HL-60/S4 (cell line): Measurements from ENCODE around the gene GALNT14.

Experiments
- in situ Hi-C: fragments of 300-500 bp; cut with MboI; formaldehyde crosslinking; loops from 2 replicates; pipeline ENCODE4 v1.14.3; 2022; ENCODE audit warnings: low sequenced_read_pairs

The GALNT14 gene

DNA sequence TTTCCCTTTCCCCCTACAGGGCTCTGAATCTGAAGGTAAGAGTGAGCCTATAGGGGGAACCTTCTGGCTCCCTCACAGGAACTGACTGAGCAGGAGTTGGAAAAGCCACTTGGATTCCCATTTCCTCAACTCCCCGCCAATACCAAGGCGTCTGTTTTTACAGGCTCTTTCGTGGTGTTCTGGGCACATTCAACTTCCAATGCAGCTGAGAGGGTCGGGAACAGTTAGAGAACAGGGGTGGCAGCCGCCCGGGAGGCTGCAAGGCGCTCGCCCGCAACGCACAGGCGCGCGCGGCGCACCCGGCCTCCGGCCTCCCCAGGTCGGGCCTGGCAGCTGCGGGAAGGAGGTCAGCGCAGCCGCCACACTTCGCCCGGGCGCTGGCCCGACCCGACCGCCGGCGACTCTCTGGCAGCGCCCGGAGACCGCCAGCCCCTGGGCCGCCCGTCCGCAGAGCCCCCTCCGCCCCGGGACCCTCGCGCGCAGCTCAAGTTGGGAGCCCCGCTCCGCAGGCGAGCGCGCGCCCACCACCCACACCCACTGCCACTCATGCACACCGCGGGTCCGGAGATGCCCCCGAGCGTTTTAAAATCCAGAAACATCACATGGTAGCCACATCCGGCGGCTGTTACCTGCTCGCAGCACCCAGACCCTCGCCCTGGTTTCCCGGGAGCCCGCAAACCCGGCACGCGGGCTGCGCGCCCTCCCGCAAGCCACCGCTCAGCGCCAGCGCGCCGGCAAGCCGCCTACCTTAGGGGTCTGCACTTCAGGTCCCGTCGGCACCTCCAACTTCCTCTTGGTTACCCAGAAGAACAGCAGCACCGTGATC, 816 bp downstream of the GALNT14 start:
- in situ Hi-C loops = no loop called here

DNA sequence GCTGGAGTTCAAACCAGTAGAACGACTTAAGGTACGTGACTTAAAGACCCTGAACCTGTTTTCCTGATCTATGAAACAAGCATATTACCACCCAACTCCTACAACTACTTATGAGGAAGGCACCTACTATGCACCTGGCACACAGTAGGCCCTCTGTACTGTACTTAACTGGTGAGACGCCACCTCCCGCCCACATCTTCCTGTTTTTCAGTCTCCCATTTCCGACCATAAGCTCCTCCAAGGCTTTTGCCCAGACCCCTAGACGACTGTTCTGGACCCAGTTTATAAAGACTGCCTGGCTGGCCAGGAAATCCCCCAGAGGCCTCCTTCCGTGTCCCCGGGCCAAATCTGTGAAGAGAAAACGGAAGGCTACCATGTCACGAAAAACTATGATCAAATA, 1.5 kb downstream of the GALNT14 start:
- in situ Hi-C loops = no loop called here

DNA sequence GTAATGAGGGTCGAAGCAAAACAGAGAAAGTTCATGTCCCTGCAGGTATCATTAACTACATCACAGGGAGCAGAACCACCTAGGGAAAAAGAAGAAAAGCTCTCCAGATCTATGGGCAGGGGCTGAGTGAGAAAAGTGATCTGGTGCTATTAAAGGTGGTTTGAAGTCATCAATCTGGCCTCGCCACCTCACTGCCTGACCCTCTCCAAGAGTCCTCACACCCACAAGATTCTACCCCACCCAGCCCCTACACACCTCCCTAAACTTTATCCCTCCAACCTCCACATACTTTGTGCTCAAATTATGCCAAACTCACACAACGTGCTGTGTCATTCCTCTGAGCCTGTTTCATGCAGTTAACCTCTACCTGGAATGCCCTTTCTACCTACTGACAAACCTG, 2.2 kb downstream of the GALNT14 start:
- in situ Hi-C loops = no loop called here

DNA sequence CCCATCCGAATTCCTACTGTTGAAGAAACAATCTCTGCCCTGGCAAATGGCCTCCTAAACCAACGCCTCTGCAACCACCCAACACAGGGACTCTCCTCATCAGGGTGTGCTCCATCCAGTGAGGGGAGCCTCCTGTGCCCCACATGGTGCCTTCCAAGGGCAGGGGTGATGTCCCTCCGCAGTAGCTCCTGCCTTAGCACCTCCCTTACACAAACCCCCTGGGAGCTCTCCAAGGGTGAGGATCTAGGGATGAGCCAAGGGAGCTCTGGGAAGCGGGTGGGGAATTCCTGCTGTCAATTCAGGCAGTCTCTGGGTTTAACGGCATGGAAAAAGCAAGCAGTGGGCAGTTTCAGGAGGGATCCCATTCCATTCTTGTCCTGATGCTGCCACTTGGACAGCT, 3.8 kb downstream of the GALNT14 start:
- in situ Hi-C loops = no loop called here

DNA sequence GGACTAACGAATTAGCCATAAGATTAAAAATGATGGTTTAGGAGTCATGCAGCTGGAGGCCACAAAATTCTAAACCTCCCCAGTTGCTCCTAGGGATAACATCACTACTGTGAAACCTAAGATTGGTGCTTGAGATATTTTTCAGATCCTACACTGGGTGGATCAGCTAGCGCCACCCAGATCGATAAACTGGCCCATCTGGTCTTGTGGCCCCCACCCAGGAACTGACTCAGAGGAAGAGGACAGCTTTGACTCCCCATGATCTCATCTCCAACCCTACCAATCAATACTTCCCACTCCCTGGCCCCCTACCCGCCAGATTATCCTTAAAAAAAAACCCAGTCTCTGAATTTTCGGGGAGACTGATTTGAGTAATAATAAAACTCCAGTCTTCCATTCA, 5.5 kb downstream of the GALNT14 start:
- in situ Hi-C loops = no loop called here

DNA sequence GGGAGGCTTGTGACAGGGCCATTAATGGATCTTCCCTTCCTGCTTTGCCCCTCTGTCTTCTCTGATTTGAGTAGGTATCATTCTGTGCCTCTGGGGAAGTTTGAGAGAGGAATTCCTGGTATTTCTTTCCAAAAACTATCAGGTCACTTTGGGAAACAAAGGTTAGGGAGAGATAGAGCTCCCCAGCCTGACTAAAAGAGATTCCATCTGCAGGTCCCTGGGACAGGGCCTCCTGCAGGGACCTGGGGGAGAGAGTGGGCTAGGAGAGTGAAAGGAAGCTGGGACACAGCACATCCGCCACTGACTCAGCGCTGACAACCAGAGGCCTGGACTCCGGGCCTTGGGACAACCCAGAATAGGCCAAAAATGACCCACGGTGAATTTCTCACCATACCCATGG, 6.4 kb downstream of the GALNT14 start:
- in situ Hi-C loops = no loop called here

DNA sequence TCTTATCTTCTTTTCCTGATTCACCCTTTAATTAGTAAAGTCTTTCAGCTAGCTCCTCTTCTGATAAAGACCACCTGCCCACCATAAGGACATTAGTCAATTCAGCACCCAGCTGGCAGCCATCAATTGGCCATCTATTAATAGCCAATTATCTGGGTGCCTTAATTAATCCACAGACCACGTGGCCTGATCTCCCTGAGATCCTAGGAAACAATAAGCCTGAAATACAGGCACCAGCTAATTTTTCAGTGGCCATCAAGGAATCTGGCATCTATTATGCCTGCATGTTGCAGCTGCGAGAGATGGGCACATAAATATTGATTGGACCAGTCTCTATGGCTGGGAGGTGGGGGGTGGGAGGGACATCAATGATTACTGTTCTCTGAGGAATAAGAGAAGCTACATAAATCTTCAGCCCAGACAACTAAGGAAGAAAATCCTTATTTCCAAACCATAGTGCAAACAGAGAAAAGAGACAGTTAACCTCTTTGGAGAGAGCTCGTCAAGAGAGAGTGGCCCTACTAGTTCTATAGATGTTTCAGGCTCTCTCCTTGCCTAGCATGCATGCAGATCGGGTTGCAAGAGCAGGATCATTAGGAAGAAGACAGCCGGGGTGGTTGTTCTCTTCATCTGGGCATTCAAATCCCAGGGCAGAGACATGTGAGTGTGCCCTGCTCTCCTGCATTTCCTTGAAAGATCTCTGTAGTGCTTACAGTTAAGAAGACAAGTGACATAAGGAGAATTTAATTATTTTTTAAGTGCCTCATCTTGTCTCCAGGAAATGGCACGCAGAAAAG, 8.7 kb downstream of the GALNT14 start:
- in situ Hi-C loops = no loop called here

DNA sequence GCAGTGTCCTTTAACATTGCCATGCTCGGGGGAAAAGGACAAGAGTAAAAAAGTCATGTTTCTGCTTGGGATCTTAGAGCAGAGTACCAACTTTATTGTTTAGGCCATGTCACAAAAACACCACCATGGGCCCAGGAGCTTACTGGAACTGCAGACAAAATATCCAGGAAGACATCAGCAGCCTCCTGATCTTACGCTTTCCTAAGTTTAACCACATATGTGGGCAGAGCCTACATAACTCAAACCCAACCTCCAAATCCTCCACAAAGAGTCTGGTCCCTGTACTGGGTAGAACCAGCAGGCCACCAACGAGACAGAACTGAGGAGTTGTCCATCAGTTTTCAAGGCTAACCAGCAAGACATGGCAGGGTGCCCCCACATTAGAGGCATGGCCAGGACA, 10.3 kb downstream of the GALNT14 start:
- in situ Hi-C loops = no loop called here

DNA sequence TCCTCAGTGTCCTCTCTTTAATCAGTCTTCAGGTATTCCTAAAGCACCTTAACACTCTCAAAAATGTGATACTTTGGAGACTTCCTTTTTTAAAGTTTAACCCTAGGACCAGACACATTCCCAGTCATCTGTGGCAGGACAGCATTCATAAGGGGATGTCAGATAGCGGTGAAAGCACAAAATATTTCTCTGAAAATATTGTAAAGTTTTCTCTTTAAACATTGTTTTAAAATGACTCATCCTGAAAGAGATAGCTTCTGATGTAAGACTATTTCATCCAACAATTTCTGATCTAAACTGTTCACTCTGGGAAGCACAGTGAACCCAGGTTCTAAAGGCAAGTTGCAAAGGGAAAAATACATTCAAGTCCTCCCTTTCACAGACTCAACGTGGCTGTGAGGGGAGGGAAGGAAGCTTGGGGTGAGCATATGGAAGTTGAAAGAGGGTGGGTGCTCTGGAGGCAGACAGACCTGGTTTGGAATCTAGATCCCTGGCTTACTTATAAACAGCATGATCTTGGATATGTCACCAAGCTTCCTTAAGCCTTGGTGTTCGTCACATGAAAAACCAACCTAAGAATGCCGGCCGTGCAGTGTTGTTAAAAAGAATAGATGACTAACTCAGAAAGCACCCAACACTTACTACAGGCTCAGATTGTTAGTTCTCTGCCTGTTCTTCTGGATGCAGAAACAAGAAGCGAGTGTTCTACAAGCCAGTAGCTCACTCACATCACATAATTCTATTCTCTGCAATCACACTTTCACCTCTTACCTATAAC, 12.1 kb downstream of the GALNT14 start:
- in situ Hi-C loops = no loop called here

DNA sequence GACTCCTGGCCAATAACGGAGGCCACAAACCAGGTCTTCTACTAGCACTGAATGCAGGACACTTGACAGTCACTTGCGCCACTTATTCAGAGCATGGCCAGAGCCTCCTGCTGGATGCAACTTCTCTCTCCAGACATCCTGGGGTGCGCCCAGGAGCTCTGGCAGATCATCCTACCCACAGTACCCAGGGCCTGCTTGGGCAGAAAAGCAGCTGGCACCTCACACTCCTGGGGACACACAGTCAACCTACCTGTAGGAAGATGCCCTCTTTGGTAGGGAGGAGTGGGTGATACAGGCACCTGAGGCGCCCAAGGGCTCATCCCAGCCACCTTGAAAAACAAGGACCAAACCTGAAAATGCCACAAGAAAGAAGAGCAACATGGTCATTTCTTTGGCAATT, 13.3 kb downstream of the GALNT14 start:
- in situ Hi-C loops = no loop called here

DNA sequence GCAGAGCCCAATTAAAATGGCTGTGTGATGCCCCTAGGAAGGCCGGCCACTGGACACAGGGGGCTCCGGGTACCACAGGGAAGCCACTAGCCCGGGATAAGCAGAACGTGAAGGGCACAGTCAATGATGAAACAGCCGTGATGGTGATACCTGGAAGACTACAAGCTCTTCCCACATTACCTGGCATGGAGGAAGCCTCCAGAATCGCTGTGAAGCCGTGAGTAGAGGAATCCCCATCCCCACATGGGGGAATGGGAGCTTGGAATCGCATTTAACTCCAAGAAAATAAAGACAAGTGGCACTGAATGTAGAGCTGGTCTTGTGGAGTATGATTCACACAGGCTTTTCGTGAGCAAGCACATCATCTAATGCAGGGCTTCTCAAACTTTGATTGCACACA, 16.1 kb downstream of the GALNT14 start:
- in situ Hi-C loops = no loop called here

DNA sequence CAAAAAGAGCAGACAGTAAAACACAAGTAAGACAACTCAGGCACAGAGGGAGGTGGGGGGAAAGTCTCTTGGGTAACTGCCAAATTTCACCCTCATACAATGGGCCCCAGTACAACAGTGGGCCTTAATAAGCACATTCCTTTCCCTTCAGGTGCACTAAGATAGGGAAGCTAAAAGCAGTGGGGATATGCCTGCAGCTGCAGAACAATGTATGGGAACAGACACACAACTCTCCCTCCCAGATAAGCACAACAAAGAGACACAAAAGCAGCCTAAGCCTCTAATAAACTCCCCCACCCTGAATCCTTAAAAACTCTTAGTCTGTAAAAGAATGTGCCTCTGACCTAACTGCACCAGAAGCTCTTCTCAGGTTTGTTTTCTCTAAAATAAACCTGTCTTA, 24.5 kb downstream of the GALNT14 start:
- in situ Hi-C loops = no loop called here

DNA sequence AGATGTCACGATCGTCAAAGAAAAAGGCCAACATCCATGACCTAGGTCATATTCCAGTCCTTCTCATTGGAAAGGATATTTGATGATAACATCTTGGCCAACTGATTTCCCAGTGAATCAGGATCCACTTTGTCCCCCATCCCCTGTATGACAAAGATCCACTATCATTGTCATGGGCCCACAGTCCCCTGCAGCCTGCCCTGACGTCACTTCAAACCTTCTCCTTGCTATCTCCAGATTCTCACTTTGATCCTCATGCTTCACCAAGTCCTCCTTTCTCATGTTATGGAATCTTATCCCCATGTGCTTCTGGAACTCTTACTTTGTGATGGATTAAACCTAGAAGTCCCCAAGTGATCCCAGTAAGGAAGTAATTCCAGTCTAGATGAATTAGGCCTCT, 25.7 kb downstream of the GALNT14 start:
- in situ Hi-C loops = no loop called here

DNA sequence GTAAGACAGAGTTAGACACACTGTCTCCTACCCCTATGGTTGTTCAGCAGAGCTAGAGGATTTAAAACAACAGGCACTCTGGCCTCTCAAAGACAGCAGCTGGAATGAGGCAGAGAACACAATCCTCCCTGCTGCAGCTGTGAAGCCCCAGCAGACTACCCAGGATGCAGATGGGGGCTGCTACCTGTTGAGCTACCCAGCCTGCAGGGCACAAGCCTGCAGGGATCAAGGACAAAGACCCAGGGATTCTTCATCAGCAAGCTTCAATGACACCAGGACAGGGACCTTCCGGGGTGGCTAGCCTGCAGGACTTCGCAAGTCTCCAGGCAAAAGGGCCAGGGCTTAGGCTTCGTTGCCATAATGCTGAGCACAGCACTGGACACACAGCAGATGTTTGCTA, 27.2 kb downstream of the GALNT14 start:
- in situ Hi-C loops = no loop called here

DNA sequence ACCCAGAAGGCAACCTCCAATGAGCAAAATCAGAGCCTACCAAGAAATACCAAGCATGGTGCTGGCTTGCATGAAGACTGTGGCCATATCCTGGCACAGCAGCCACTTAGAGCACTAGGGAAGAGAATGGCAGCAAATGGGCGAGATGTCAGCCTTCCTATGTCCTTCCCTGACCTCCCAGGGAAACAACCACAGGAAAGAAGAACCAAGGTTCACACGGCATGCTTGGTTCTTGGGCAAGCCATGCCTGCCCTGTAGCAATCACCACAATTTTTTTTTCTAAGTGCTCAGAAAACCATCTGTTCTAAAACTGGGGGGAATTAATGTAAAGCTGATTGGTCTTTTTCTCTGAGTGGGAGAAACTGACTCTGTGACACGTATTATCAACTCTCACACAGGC, 27.8 kb downstream of the GALNT14 start:
- in situ Hi-C loops = no loop called here

DNA sequence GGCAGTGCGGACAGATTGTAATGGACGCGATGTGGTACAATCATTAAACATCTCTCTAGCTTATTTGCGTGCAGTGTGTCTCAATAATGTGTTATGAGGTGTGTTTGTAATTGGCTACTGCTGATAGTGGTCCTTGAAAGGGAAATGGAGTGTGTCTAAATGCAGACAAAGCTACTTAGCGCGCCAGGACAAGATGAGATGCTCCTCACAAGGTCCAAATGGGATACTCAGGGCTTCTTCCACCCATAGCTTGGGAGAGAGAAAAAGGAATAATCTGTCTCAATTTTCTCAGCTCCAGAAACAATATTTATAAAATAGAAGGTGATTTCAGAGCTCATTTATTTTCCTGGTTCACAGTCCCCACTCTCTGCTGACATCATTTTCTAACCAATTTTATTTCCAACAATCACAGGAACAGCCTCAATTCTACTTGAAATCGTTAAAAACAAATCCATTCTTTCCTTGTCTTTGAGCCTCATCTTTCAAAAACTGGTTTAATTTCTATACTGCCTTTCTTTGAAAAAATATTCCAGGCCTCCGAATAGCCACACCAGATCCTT, 28.5 kb downstream of the GALNT14 start:
- in situ Hi-C loops = no loop called here

DNA sequence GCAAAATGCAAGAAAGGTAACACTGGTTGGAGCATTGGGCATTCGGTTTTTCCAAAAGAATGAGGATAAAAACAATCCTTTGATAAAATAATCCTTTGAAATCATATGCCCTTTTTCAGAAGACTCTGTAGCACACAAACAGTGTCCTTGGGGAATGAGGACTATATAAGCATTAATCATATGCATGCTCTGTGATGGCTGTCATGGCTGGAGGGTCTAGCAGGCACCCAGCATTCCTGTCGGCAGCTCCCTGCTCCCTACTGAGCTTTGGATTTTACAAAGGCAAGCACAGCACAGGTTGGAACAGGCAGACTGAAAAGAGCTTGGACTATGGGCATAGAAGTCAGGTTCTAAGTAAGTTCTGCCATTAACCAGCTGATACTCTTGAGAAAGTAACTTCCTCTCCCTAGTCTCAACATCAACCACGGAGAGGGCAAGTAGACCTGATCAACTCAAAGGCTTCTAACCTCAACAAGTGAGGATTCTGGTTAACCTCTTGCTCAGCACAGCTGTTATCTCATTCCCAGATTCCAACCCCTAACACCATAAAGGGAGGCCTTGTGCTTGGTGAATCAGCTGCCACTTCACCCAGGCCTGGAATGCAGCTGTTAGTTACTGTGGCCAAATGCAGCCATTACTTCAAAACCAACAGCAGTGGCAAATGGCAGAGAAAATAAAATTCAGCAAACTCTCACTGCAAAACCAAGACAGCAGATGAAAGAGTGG, 29.5 kb downstream of the GALNT14 start:
- in situ Hi-C loops = no loop called here

DNA sequence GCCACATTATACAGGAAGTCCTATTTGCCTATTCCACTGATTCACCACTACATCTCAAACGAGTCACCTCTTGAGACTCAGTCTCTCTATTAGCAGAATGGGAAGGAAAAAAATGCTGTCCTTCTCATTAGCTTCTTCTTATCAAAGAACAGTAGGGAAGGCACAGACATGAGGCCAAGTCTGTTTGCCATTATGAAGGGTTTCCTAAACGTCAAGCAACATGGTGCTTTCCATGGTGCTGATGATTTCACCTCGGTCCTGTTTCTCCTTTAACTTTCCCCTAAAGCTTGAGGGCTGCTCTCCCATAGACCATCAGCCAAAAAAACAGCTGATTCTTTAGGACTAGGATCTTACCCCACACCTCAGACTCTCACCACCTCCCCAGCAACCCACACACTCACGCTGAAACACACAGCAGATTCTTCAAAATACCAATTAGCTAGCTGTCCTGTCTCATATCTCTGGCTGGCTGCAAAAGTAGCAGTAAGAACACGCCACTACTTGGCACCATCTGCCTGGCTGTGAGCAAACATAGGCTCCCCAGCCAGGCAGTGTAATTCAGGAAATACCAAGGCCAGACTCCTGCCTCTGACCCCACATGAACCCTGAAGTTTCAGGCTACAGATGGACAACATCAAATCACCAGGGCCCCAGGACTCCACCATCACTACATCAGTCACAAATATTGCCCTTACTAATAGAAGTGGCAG, 30.5 kb downstream of the GALNT14 start:
- in situ Hi-C loops = no loop called here

DNA sequence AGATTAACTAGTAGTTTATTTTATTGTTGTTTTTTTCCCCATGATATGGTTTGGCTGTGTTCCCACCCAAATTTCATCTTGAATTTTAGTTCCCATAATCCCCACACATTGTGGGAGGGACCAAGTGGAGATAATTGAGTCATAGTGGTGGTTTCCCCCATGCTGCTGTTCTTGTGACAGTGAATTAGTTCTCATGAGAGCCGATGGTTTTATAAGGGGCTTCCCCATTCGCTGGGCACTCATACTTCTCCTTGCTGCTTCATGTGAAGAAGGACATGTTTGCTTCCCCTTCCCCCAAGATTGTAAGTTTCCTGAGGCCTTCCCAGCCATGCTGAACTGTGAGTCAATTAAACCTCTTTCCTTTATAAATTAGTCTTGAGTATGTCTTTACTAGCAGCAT, 36.5 kb downstream of the GALNT14 start:
- in situ Hi-C loops = no loop called here
